Vagina (tissue), 2 donors: Measurements from ENCODE around the gene MCCD1. TPM values are rescaled to one million over a fixed set of nuclear protein-coding genes. Genes with fewer than 3 reads are reported as not detected.

ENCODE experiments used
- DNase-seq, 2 donors: peaks; one replicate each; pipeline ENCODE4 v3.0.0-alpha.2; 2017; ENCODE audit errors: extremely low spot score in 2 of 2
- H3K27ac ChIP-seq: fragments of 200-600 bp; sonication (generic); one replicate; pipeline ENCODE4 v1.5.1; 2019
- H3K27me3 ChIP-seq: fragments of 200-600 bp; sonication (generic); one replicate; pipeline ENCODE4 v1.5.1; 2019
- H3K36me3 ChIP-seq, 2 donors: fragments of 200-600 bp; sonication (generic); one replicate each; pipeline ENCODE4 v1.5.1; 2017 to 2019
- H3K4me1 ChIP-seq: fragments of 200-600 bp; sonication (generic); one replicate; pipeline ENCODE4 v1.5.1; 2019
- H3K4me3 ChIP-seq, 2 donors: fragments of 200-600 bp; sonication (generic); 1 replicate in 1 of 2; 2 replicates in 1 of 2; pipeline ENCODE4 v1.5.1; 2016 to 2019
- H3K9me3 ChIP-seq: fragments of 200-600 bp; sonication (generic); one replicate; pipeline ENCODE4 v1.5.1; 2019
- CTCF ChIP-seq, 3 experiments: fragments of 450-650 bp in 2 of 3; fragments of 200-600 bp in 1 of 3; sonication (generic) in 1 of 3; IDR thresholded peaks; one replicate each; pipeline ENCODE4 v1.5.1; 2017 to 2019; ENCODE audit warnings: antibody characterized with exemption in 3 of 3, mild to moderate bottlenecking in 2 of 3, moderate library complexity in 2 of 3
- POLR2A ChIP-seq, 2 donors: fragments of 450-650 bp; IDR thresholded peaks; one replicate each; pipeline ENCODE4 v1.6.1; 2017; ENCODE audit warnings: antibody characterized with exemption in 2 of 2, mild to moderate bottlenecking in 2 of 2, moderate library complexity in 2 of 2
- POLR2AphosphoS5 ChIP-seq, 2 donors: sonication (generic); formaldehyde crosslinking; IDR thresholded peaks; one replicate each; pipeline ENCODE4 v1.9.0; 2017; ENCODE audit warnings: antibody characterized with exemption in 2 of 2, mild to moderate bottlenecking in 2 of 2, low read depth in 1 of 2; ENCODE audit not compliant: insufficient read depth in 1 of 2
- intact Hi-C: fragments of 100-400 bp; cut with DNase I; formaldehyde crosslinking; loops from one replicate; pipeline ENCODE4 v1.15.1; 2023
- total RNA-seq: library from RNA; depleted of rRNA; stranded (reverse); fragments of >200 nt; gene quantifications from one replicate; pipeline ENCODE4 v1.2.3, GENCODE V29; 2016

The MCCD1 gene
- total RNA-seq, 1 donor from 2014 or later: not detected

- H3K27me3 ChIP-seq: no peaks in the 10 kb centered on the region
- intact Hi-C loops: no loop called here
- peaks cover 54% of the 10 kb centered on the region for H3K4me1 ChIP-seq
- no peaks in the 10 kb centered on the region for H3K9me3 ChIP-seq
- no peak overlapping the region for H3K27ac ChIP-seq
- H3K36me3 ChIP-seq: peaks cover 0 to 8% of the 10 kb centered on the region in 2 donors
- no peak for TF ChIP-seq POLR2AphosphoS5 (IDR thresholded peaks at IDR 0.05; ENCODE audit: insufficient read depth in 1 of 2, low read depth in 1 of 2)
- TF ChIP-seq CTCF (IDR thresholded peaks at IDR 0.05): no peak
- no peak for TF ChIP-seq POLR2A (IDR thresholded peaks at IDR 0.05)
- no peak for DNase-seq
- H3K4me3 ChIP-seq: no peak overlapping the region
These were observed 15.9 kb downstream of the MCCD1 start for GRCh38 chr6:31544676-31545075.

- peaks cover 0 to 6% of the 10 kb centered on the region in 2 donors for H3K36me3 ChIP-seq
- TF ChIP-seq CTCF (IDR thresholded peaks at IDR 0.05) (no peak), POLR2AphosphoS5 (IDR thresholded peaks at IDR 0.05; ENCODE audit: insufficient read depth in 1 of 2, low read depth in 1 of 2) (no peak), POLR2A (IDR thresholded peaks at IDR 0.05) (no peak)
- no peaks in the 10 kb centered on the region for H3K27me3 ChIP-seq
- H3K4me3 ChIP-seq: no peak overlapping the region
- DNase-seq: no peak
- H3K4me1 ChIP-seq: peaks cover 48% of the 10 kb centered on the region
- no peak overlapping the region for H3K27ac ChIP-seq
- intact Hi-C loops: no loop called here
- no peaks in the 10 kb centered on the region for H3K9me3 ChIP-seq
These were observed 16.5 kb downstream of the MCCD1 start for GRCh38 chr6:31545291-31545690.

DNA sequence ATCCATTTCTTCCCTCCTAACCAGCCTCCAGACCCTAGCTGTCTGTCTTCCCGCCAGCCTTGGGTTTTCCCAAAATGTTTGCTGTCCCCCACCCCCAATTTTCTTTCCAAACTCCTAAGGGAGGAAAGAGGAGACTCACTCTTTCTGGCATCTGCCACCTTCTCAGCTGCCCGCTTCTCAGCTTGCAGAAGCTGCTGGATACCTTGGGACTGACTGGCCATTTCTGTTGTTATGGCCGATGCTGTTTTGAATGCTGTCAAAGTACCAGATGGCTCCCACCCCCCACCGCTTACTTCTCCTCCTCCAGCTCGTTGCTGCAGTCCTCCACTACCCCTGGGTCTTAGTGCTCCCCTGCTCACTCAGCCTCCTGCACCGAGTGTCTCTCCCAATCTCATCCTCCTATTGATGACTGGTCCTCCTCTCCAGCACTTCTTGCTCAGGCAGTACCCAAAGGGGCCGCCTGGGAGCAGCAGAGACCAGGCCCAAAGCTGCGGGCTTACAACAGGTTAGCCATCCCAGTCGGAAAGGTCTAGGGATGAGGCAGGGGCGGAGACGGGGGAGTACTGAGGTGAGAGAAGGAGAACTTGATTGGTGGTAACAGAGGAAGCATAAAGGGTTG is 17.7 kb downstream of the MCCD1 start, which contains the start of gene ATP6V1G2:
ATP6V1G2 (minus strand) TSS at position 270 of the 619 bp plus-strand sequence; CDS start at position 221, 49 bp downstream.
- TF ChIP-seq POLR2AphosphoS5 (IDR thresholded peaks at IDR 0.05; ENCODE audit: insufficient read depth in 1 of 2, low read depth in 1 of 2) (peak in 1 of 2 donors; percentile 78), CTCF (IDR thresholded peaks at IDR 0.05) (peak; percentile 97 to 99 (median 99)), POLR2A (IDR thresholded peaks at IDR 0.05) (no peak)
- Histone ChIP-seq H3K4me1 (peaks cover 40% of the 10 kb centered on the region), H3K4me3 (peak within 1 kb of the TSS; percentile 36 to 46), H3K27ac (peak within 1 kb of the TSS; percentile 83), H3K27me3 (no peaks in the 10 kb centered on the region), H3K36me3 (peaks cover 0 to 6% of the 10 kb centered on the region in 2 donors), H3K9me3 (no peaks in the 10 kb centered on the region)
- DNase-seq: peak in 1 of 2 donors; percentile 98
- intact Hi-C loops: loop anchor here (2.0 kb wide), 1 partner anchor 52 kb away; no protein-coding TSS in a partner anchor

- Histone ChIP-seq H3K4me1 (peaks cover 40% of the 10 kb centered on the region), H3K4me3 (peak within 1 kb of the TSS; percentile 36 to 46), H3K9me3 (no peaks in the 10 kb centered on the region), H3K27ac (peak within 1 kb of the TSS; percentile 83), H3K36me3 (peaks cover 0 to 6% of the 10 kb centered on the region in 2 donors), H3K27me3 (no peaks in the 10 kb centered on the region)
- DNase-seq: peak in 1 of 2 donors; percentile 97
- TF ChIP-seq CTCF (IDR thresholded peaks at IDR 0.05): peak in 1 of 3 experiments; percentile 19
- peak; percentile 85 to 98 for TF ChIP-seq POLR2AphosphoS5 (IDR thresholded peaks at IDR 0.05; ENCODE audit: insufficient read depth in 1 of 2, low read depth in 1 of 2)
- no peak for TF ChIP-seq POLR2A (IDR thresholded peaks at IDR 0.05)
- intact Hi-C loops: loop anchor here (2.0 kb wide), 1 partner anchor 52 kb away; no protein-coding TSS in a partner anchor
These were observed 18.4 kb downstream of the MCCD1 start, which contains the start of gene NFKBIL1 for GRCh38 chr6:31546958-31547726. Gene NFKBIL1 (plus strand): TSS chr6:31547608. CDS start chr6:31547695, 87 bp downstream.
